IPS-20b (cell line): ENCODE measurements around the gene EPHA4.

Experiments
- H3K27ac ChIP-seq: one replicate; pipeline ENCODE4 v1.5.1; 2013; ENCODE audit warnings: low read length
- H3K27me3 ChIP-seq: 2 replicates; pipeline ENCODE4 v1.6.1; 2013; ENCODE audit warnings: mild to moderate bottlenecking, low read length, inconsistent platforms; ENCODE audit not compliant: insufficient read depth
- H3K36me3 ChIP-seq: 2 replicates; pipeline ENCODE4 v1.6.1; 2013; ENCODE audit warnings: low read depth, mild to moderate bottlenecking, inconsistent platforms, low read length, moderate library complexity; ENCODE audit not compliant: insufficient read depth
- H3K4me1 ChIP-seq: 2 replicates; pipeline ENCODE4 v1.6.1; 2013; ENCODE audit warnings: mild to moderate bottlenecking, control low read depth, inconsistent platforms, low read length, moderate library complexity; ENCODE audit not compliant: insufficient read depth
- H3K4me3 ChIP-seq: 2 replicates; pipeline ENCODE4 v1.5.1; 2013; ENCODE audit warnings: mild to moderate bottlenecking, low read length, inconsistent platforms
- H3K9ac ChIP-seq: 2 replicates; pipeline ENCODE4 v1.6.1; 2013; ENCODE audit warnings: low read depth, mild to moderate bottlenecking, inconsistent platforms, low read length, moderate library complexity
- H3K9me3 ChIP-seq: 2 replicates; pipeline ENCODE4 v1.6.1; 2013; ENCODE audit warnings: mild to moderate bottlenecking, low read depth, low read length, inconsistent platforms; ENCODE audit not compliant: insufficient read depth

Gene EPHA4

DNA sequence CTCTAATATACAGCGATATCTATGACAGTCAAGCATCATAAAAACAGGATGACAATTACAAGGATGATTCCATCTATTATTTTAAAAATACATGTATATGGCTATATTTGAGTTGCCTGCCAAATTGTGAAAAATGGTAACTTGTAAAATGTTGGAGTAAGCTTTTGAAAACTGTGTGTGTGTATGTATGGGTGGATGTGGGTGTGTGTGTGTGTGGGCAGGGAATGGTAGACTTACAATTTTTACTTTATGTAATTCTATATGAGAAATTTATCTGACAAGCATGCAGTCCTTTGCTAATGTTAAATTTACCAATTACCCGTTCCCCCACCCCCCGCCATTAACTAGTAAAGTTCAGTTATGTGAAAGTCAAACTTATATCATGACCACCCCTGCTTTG lies 14.0 kb downstream of the EPHA4 start:
- Histone ChIP-seq H3K4me1 (peaks cover 26% of the 10 kb centered on the region), H3K9ac (no peak overlapping the region), H3K9me3 (no peaks in the 10 kb centered on the region), H3K27ac (no peak overlapping the region), H3K4me3 (no peak overlapping the region), H3K27me3 (no peaks in the 10 kb centered on the region), H3K36me3 (no peaks in the 10 kb centered on the region; the same call in 1 of the 2 replicates)

DNA sequence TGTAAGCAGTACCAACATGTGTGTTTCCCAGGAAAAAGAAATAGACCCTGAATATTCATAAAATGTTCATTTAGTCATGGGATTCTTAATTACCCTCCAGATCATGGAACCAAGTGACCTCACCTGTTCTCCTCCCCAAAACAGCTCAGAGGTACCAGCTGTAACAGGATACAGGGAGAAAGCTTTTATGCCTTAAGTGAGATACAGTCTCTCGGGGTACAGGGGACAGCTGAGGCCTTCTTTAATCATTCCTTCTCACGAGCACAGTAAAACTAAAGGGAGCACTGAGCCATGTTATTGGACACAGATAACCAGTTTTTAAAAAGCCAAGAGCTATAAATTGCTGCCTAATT lies 16.6 kb downstream of the EPHA4 start:
- H3K36me3 ChIP-seq, result no peaks in the 10 kb centered on the region
- peak overlapping the region; percentile 46 for H3K4me3 ChIP-seq
- peaks cover 10% of the 10 kb centered on the region; the same call in 1 of the 2 replicates for H3K27me3 ChIP-seq
- H3K9me3 ChIP-seq, result no peaks in the 10 kb centered on the region
- peak overlapping the region; percentile 5 for H3K27ac ChIP-seq
- peaks cover 40% of the 10 kb centered on the region for H3K4me1 ChIP-seq
- H3K9ac ChIP-seq, result peak overlapping the region; percentile 26; the same call in 1 of the 2 replicates

DNA sequence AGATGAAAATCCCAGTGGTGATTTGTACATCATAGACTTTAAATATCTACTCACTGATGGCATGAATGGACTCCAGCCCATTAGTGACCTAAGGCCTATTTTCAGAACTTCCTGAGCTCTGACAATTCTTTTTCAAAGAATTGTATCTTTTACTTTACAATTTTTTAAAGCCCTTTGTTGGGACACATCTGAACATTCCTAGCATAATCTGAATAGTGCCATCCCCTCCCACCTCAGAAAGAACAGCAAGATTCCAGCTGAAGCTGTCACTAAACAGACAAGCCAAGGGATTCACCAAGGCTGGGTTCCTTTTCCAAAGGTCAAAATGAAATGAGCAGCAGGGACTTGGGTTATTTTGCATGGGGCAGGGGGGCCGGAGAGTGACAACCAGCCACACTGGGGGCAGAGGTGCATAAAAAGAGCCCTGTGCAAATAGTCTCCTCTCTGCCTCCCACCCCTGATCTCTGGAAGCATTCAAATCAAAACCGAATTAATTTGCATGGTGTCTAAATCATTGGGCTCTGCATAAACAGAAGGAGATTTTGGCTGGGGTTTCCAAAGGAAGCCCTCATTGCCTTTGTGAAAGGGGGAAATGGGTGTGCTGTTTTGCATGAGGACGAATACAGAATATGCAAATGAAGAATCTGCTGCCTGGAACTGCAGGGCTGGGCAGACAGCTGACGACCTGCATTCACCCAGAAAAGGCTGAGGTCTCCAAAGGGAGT lies 17.2 kb downstream of the EPHA4 start:
- Histone ChIP-seq H3K36me3 (no peaks in the 10 kb centered on the region), H3K9ac (no peak overlapping the region), H3K4me3 (peak overlapping the region; percentile 46), H3K27me3 (peaks cover 10% of the 10 kb centered on the region; the same call in 1 of the 2 replicates), H3K9me3 (no peaks in the 10 kb centered on the region), H3K4me1 (peaks cover 40% of the 10 kb centered on the region), H3K27ac (peak overlapping the region; percentile 5)

DNA sequence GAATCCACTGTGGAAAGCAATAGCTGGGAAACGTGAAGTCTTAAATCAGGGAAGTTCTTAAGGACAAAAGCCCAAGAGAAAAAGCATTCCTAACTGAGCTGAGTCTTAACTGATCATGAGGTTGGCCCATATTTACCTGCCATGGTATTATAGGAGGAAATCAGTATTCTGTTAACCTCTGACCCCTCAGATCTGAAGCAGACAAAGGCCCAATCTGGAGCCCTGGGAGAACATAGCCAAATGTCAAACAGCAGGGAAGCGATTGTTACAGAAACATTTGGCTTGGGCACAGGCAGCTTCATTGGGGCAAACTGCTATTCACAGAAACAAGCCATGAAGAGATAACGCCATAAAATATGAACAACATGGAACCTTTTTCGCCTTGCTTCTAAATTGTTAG lies 18.8 kb downstream of the EPHA4 start:
- Histone ChIP-seq H3K27ac (no peak overlapping the region), H3K27me3 (peaks cover 10% of the 10 kb centered on the region; the same call in 1 of the 2 replicates), H3K4me3 (no peak overlapping the region), H3K9ac (no peak overlapping the region), H3K4me1 (peaks cover 40% of the 10 kb centered on the region), H3K9me3 (no peaks in the 10 kb centered on the region), H3K36me3 (no peaks in the 10 kb centered on the region)

DNA sequence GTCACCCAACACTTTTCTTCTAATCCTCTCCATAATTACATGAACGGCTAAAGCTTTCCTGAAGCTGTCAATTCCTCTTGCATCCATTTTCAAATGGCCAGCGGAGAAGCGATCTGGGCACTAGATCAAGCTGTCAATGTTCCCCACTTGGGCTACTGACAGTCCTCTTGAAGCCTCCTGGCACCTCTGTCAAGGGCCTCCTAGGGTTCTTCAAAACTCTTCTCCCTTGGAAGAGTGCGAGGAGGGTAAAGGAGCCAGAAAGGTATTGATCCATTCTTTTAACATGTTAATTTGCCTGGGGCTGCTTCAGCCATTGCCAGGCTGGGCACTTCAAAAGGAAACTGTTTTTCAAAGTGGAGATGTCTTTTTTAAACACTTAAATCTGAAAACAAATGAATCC lies 19.8 kb downstream of the EPHA4 start:
- Histone ChIP-seq H3K27ac (no peak overlapping the region), H3K27me3 (peaks cover 10% of the 10 kb centered on the region; the same call in 1 of the 2 replicates), H3K36me3 (no peaks in the 10 kb centered on the region), H3K4me1 (peaks cover 40% of the 10 kb centered on the region), H3K4me3 (0 out of 2 replicates have a peak overlapping the region, but pooled peaks have one; percentile 17), H3K9ac (no peak overlapping the region), H3K9me3 (no peaks in the 10 kb centered on the region)

DNA sequence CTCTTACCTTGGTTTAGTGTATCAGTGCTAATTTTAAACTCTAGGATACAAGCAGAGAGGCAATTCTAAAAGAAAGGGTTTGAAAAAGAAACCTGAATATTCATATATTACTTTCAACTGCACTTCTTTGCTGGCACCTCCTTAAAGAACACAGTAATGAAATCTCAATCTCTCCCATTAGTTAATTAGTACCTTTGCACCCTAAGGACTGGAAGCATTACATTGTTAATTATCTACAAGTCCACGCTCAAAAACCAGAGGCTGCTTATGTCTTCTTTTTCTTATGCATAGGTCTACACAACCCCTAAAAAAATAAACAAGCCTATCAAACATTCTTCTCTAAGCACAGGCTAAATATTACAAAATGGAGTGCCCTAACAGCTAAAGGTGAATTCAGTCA lies 20.2 kb downstream of the EPHA4 start:
- Histone ChIP-seq H3K9me3 (no peaks in the 10 kb centered on the region), H3K4me1 (peaks cover 40% of the 10 kb centered on the region)

DNA sequence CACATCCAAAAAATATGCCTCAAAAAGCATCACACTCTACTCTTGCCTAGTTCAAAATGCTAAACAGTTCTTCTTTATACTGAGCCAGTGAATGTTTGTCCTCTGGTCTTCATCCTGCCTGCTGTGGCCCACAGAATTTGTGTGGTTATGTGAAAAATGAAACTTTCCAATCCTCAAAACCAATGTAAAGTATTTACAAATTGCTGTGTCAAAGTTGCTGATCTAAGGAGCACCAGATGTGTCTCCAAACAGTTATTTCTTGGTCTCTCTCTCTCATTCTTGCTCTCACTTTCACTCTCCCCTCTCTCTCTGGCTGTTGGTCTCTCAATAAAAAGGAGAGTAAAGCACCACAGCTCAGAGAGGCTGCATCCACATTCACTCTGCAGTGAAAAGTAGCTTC lies 23.0 kb downstream of the EPHA4 start:
- Histone ChIP-seq H3K9ac (no peak overlapping the region), H3K27ac (no peak overlapping the region)

More for the DNA sequence above, 20.2 kb downstream of the EPHA4 start:
- Histone ChIP-seq H3K4me3 (no peak overlapping the region), H3K9ac (no peak overlapping the region), H3K27me3 (peaks cover 10% of the 10 kb centered on the region; the same call in 1 of the 2 replicates), H3K27ac (no peak overlapping the region), H3K36me3 (no peaks in the 10 kb centered on the region)

DNA sequence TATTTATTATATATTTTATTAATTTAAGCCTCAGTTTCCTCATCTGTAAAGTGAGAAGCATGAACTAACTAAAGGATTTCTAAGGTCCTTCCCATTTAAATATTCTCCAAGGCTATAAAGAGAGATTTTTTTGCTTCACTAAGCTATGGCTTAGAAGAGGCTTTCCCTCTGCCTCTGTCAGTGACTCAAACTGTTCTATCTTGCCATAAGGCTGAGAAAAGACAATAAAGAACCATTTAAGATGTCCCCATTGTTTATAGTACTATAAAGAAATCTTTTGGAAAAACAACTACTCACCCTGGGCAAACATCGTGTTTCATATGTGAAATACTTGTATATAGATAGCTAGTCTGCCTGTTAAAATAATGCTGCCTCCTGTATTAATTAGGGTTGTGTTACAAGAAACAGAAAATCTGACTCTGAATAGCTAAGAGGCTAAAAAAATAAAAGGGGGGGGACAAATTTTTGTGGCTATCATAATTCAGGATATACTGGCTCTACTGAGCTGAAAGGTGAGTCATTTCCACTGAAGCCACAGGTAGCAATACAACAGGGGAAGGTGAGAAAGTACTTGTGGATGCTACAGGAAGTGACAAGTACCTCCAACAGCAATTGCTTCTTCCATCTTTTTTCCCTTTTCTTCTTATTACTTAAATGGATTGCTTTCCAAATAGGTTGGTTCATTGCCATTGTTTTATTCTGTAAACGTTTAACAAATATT lies 25.4 kb downstream of the EPHA4 start:
- Histone ChIP-seq H3K27me3 (peaks cover 7% of the 10 kb centered on the region; the same call in 1 of the 2 replicates), H3K36me3 (no peaks in the 10 kb centered on the region), H3K4me3 (no peak overlapping the region), H3K9me3 (no peaks in the 10 kb centered on the region), H3K4me1 (0 out of 2 replicates have a peak, but pooled peaks cover 3% of the 10 kb centered on the region), H3K27ac (no peak overlapping the region), H3K9ac (no peak overlapping the region)

More for the DNA sequence above, 23.0 kb downstream of the EPHA4 start:
- no peaks in the 10 kb centered on the region for H3K36me3 ChIP-seq
- H3K4me3 ChIP-seq, result no peak overlapping the region
- H3K4me1 ChIP-seq, result peaks cover 23% of the 10 kb centered on the region
- no peaks in the 10 kb centered on the region for H3K9me3 ChIP-seq
- H3K27me3 ChIP-seq, result peaks cover 10% of the 10 kb centered on the region; the same call in 1 of the 2 replicates

DNA sequence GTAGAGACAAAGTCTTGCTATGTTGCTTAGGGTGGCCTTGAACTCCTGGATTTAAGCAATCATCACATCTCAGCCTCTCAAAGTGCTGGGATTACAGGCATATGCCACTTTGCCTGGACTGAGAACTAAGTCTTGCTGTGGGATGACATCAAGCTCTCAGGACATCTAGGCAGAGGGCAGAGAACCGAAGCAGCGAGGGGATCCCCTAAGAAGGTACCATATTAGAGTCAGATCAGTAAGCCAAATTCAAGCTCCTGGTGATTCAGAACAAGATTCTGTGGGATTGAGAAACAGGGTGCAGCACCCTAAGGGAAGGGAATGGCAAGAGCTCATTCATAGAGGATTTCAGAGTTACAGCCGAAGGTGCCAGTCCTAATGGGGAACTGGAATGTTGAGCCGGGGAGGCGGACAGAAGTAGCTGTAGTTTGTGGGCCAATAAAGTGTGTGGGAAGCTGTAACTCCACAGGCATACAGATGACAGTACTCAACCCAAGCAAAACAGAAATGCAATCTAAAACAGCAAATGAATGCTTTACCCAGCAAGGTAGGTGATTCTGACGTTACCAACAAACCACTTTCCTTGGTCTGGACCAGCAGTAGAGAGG lies 30.9 kb downstream of the EPHA4 start:
- no peak overlapping the region for H3K9ac ChIP-seq
- no peaks in the 10 kb centered on the region for H3K27me3 ChIP-seq
- H3K9me3 ChIP-seq, result no peaks in the 10 kb centered on the region
- H3K36me3 ChIP-seq, result no peaks in the 10 kb centered on the region
- no peak overlapping the region for H3K27ac ChIP-seq
- H3K4me1 ChIP-seq, result peaks cover 10% of the 10 kb centered on the region; the same call in 1 of the 2 replicates
- H3K4me3 ChIP-seq, result no peak overlapping the region

DNA sequence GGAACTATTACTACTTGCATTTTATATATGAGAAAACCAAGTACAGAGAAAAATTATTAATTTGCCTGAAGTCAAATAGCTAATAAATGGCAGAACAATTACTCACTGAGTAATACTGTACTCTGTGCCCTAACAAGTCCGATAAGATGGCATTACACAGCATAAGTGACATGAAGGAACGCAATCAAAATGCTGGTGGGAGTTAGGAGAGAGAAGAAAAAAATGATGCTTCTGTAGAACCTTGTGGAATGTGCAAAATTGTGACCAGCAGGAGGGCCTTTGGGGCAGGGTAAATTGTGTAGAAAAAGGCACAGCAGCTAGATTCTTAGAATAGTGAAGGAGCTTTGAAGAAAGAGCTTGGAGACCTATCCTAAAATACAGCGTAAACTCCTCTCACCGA lies 32.9 kb downstream of the EPHA4 start:
- Histone ChIP-seq H3K4me3 (no peak overlapping the region), H3K9ac (no peak overlapping the region), H3K27ac (no peak overlapping the region), H3K4me1 (peaks cover 10% of the 10 kb centered on the region; the same call in 1 of the 2 replicates), H3K36me3 (no peaks in the 10 kb centered on the region), H3K27me3 (no peaks in the 10 kb centered on the region), H3K9me3 (no peaks in the 10 kb centered on the region)

DNA sequence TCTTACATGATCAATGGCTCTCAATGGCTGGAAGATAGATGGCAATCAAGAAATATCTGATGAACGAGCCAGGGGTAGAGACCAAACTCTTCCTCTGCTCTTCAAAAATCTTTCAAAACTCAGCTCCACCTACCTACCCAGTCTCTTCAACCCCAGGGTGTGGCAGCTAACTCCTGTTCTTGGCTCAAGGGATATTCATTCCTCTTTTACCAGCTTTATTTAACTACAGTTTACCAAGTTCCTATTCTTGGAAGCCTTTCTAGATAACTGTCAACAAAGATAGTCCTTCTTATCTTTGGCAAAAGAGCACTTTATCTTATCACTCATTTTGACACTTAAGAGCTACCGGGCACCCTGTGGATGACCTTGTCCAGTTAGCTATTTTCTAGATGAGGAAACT lies 36.3 kb downstream of the EPHA4 start:
- H3K9ac ChIP-seq, result no peak overlapping the region
- no peak overlapping the region for H3K27ac ChIP-seq
- no peaks in the 10 kb centered on the region for H3K36me3 ChIP-seq
- H3K4me3 ChIP-seq, result no peak overlapping the region
- no peaks in the 10 kb centered on the region for H3K9me3 ChIP-seq
- H3K4me1 ChIP-seq, result peaks cover 7% of the 10 kb centered on the region; the same call in 1 of the 2 replicates
- no peaks in the 10 kb centered on the region for H3K27me3 ChIP-seq
